DOHH2 (cell line): Measurements from ENCODE around the gene CCDC126.
"Not testable (repeated sequence)": the region's sequence is repeated elsewhere in the genome, so short reads cannot be mapped to it uniquely, and the experiment has no call there.

Experiments used
- EZH2phosphoT487 ChIP-seq: fragments of 200-600 bp; sonication (generic); IDR thresholded peaks from 2 replicates; pipeline ENCODE4 v1.6.1; 2017; ENCODE audit warnings: borderline replicate concordance, mild to moderate bottlenecking, antibody characterized with exemption, low read length, moderate library complexity, mixed read lengths
- TF ChIP-seq, protein P1 (sequence below): fragments of 200-600 bp; sonication (generic); IDR thresholded peaks from one replicate; pipeline ENCODE4 v1.5.1; 2014; ENCODE audit warnings: antibody characterized with exemption, mild to moderate bottlenecking, low read depth, low read length; ENCODE audit not compliant: poor library complexity, severe bottlenecking

DNA sequence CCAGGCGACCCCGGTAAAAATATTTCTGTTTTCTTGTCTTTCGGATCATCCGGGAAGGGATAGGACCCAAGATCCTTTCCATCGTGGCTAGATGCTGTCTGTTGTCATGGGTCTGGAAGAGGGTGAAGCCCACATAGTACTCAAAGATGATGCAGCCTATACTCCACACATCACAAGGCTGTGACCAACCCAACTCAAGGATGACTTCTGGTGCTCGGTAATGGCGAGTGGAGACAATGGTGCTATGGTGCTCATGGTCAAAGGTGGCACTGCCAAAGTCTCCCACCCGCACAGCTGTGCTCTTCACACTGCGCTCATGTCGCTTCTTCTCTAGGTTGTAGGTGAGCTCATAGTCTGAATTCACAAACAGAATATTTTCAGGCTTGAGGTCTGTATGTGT is 11.9 kb upstream of the CCDC126 start:
- TF ChIP-seq, protein P1, sequence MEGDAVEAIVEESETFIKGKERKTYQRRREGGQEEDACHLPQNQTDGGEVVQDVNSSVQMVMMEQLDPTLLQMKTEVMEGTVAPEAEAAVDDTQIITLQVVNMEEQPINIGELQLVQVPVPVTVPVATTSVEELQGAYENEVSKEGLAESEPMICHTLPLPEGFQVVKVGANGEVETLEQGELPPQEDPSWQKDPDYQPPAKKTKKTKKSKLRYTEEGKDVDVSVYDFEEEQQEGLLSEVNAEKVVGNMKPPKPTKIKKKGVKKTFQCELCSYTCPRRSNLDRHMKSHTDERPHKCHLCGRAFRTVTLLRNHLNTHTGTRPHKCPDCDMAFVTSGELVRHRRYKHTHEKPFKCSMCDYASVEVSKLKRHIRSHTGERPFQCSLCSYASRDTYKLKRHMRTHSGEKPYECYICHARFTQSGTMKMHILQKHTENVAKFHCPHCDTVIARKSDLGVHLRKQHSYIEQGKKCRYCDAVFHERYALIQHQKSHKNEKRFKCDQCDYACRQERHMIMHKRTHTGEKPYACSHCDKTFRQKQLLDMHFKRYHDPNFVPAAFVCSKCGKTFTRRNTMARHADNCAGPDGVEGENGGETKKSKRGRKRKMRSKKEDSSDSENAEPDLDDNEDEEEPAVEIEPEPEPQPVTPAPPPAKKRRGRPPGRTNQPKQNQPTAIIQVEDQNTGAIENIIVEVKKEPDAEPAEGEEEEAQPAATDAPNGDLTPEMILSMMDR = not testable (repeated sequence)
- TF ChIP-seq EZH2phosphoT487 = not testable (repeated sequence)
